ENCODE data around the gene RAB4A.

DNA sequence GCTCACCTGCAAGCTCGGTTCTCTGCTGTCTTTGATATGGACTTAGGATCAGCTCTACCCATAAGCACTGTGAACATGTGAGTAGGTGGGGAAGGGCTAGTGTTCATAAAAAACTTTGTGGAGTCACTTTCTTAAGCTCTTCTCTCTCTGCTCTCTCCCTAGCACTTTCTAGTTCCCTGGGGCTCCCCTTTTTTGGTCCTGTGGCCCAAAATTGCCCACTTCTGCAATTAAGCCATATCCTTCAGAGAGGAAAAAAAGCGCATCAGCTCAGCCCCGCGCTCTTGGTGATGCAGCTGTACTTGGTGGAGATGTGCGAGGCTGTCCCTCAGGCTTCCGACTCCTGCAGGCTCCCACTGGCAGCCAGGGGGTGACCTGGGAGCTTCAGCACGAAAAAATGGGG lies 48.6 kb downstream of the RAB4A start:
- TF ChIP-seq POLR2A (IDR thresholded peaks at IDR 0.05) (no peak), CTCF (IDR thresholded peaks at IDR 0.05) (no peak), POLR2AphosphoS5 (IDR thresholded peaks at IDR 0.05) (no peak)

All from breast epithelium (tissue), 3 donors.